ENCODE data around the gene PI4K2B. TPM values are rescaled to one million over a fixed set of nuclear protein-coding genes. Genes with fewer than 3 reads are reported as not detected.

PI4K2B gene
- total and polyA plus RNA-seq, 10 of the 15 experiments (the other 5 are each of a cell fraction or from before 2014, with no cell fraction given): 12.9 to 55.3 (median 40.7) TPM

GRCh38 chr4:25280210-25280609 lies 46.4 kb downstream of the PI4K2B start:
- no peaks in the 10 kb centered on the region for H3K27me3 ChIP-seq (replicated peaks in 1 of 2; ENCODE audit: control insufficient read depth in 2 of 2, insufficient read depth in 2 of 2, low read length in 1 of 2)
- no peak overlapping the region for H2AFZ ChIP-seq (ENCODE audit: control insufficient read depth, low read depth, low read length)
- H4K20me1 ChIP-seq (ENCODE audit: control insufficient read depth, insufficient read depth): no peaks in the 10 kb centered on the region
- H3K9me3 ChIP-seq (replicated peaks; ENCODE audit: control insufficient read depth, insufficient read depth, low read length): no peaks in the 10 kb centered on the region
- BruUV-seq (replicated peaks): no TSS peak
- no peaks in the 10 kb centered on the region for H3K79me2 ChIP-seq (ENCODE audit: control insufficient read depth, insufficient read depth, low read length)
- CTCF ChIA-PET: interaction anchor here (1.2 kb wide), 1 partner anchor 51 kb away, joined by 3 read pairs; no protein-coding TSS in a partner anchor
- H3K4me2 ChIP-seq (ENCODE audit: control insufficient read depth, insufficient read depth): no peak overlapping the region
- in situ Hi-C loops (cut with MboI) (no loop called here), intact Hi-C loops (cut with micrococcal nuclease; ENCODE audit: unreplicated experiment) (no loop called here)
- no peak overlapping the region for H3K9ac ChIP-seq (ENCODE audit: control insufficient read depth, insufficient read depth, low read length)
- no peak overlapping the region for H3K4me3 ChIP-seq
- FAIRE-seq: no peak
- no peak for DNase-seq (ENCODE audit: low read depth, low spot score)
- TF ChIP-seq ELK1 (IDR thresholded peaks at IDR 0.05; ENCODE audit: low read depth, low read length): no peak
- no peak for TF ChIP-seq RBBP5 (conservative IDR thresholded peaks at IDR 0.05)
- TF ChIP-seq FOXK2 (IDR thresholded peaks at IDR 0.05): no peak
- TF ChIP-seq RELA (IDR thresholded peaks at IDR 0.05; ENCODE audit: borderline replicate concordance, partially characterized antibody): no peak
- TF ChIP-seq MYC (IDR thresholded peaks at IDR 0.05; ENCODE audit: insufficient read depth, insufficient read length, insufficient replicate concordance, low read length, severe bottlenecking): no peak
- no peak for TF ChIP-seq RELB (IDR thresholded peaks at IDR 0.05; ENCODE audit: low read depth)
- TF ChIP-seq CTCF (IDR thresholded peaks at IDR 0.05 in 2 of 3, conservative IDR thresholded peaks at IDR 0.05 in 1 of 3; ENCODE audit: control insufficient read depth in 2 of 3, extremely low read depth in 1 of 3, insufficient read depth in 1 of 3, low read depth in 3 of 3, low read length in 3 of 3): no peak
- no peak for TF ChIP-seq SP1 (IDR thresholded peaks at IDR 0.05; ENCODE audit: low read depth, low read length)
- TF ChIP-seq CUX1 (IDR thresholded peaks at IDR 0.05; ENCODE audit: insufficient replicate concordance, low read depth, low read length): no peak
- no peak for TF ChIP-seq MTA2 (IDR thresholded peaks at IDR 0.05; ENCODE audit: low read depth)
- TF ChIP-seq CBFB (IDR thresholded peaks at IDR 0.05; ENCODE audit: low read depth): no peak
- TF ChIP-seq YY1 (IDR thresholded peaks at IDR 0.05; ENCODE audit: low read depth, low read length): no peak
- no peak for TF ChIP-seq RAD21 (IDR thresholded peaks at IDR 0.05; ENCODE audit: insufficient read depth, low read depth, low read length)
- TF ChIP-seq NFYB (IDR thresholded peaks at IDR 0.05; ENCODE audit: insufficient read depth, low read depth, low read length): no peak
- no peak for ATAC-seq
- WGBS (ENCODE audit: insufficient coverage, insufficient replicate concordance, low lambda C conversion rate, missing lambda C conversion rate): 20% methylated on average over 4 of the region's 4 CpGs
- POLR2A ChIA-PET: no interaction called here
- RAD21 ChIA-PET (ENCODE audit: unreplicated experiment): no interaction called here
- peaks cover 2 to 17% of the 10 kb centered on the region in 2 experiments; a peak in 3 of 4 replicates for H3K36me3 ChIP-seq (ENCODE audit: control insufficient read depth in 2 of 2, insufficient read depth in 2 of 2, low read length in 1 of 2)
- no peaks in the 10 kb centered on the region for H3K4me1 ChIP-seq (ENCODE audit: control insufficient read depth, insufficient read depth, low read length)
- SMC1A ChIA-PET (ENCODE audit: uncharacterized antibody, unreplicated experiment): interaction anchor here (1.0 to 1.9 kb wide), 3 partner anchors 9 to 19 kb away, joined by 3 to 6 read pairs (median 3); no protein-coding TSS in a partner anchor
- H3K27ac ChIP-seq (ENCODE audit: control insufficient read depth, insufficient read depth): no peak overlapping the region
